GM12878 (cell line): ENCODE data around the gene NDUFS6. TPM values are rescaled to one million over a fixed set of nuclear protein-coding genes. Genes with fewer than 3 reads are reported as not detected.

Source experiments
- ASH2L ChIP-seq: fragments of 300-600, 200-600 bp; sonication (generic); IDR thresholded peaks from 2 replicates; pipeline ENCODE4 v1.6.1; 2017; ENCODE audit warnings: low read depth, mild to moderate bottlenecking, borderline replicate concordance
- CEBPB ChIP-seq, 2 experiments: fragments of 150-350 bp in 1 of 2; IDR thresholded peaks; 2 replicates each; pipeline ENCODE4 v1.6.1; 2012 to 2014; ENCODE audit warnings: low read depth in 2 of 2, low read length in 2 of 2, borderline replicate concordance in 1 of 2, inconsistent platforms in 1 of 2
- GATAD2B ChIP-seq: fragments of 450-650 bp; conservative IDR thresholded peaks from 2 replicates; pipeline ENCODE4 v1.6.1; 2017; ENCODE audit warnings: low read depth, mild to moderate bottlenecking, moderate library complexity
- HCFC1 ChIP-seq: fragments of 150-350 bp; IDR thresholded peaks from 2 replicates; pipeline ENCODE4 v1.6.1; 2014; ENCODE audit warnings: low read length
- KAT2A ChIP-seq: conservative IDR thresholded peaks from 2 replicates; pipeline ENCODE4 v1.6.1; 2011; ENCODE audit warnings: low read depth, low read length; ENCODE audit not compliant: control insufficient read depth
- MTA2 ChIP-seq: fragments of 450-650 bp; IDR thresholded peaks from 2 replicates; pipeline ENCODE4 v1.6.1; 2016; ENCODE audit warnings: low read depth, mild to moderate bottlenecking, moderate library complexity
- MXI1 ChIP-seq: fragments of 150-350 bp; IDR thresholded peaks from 2 replicates; pipeline ENCODE4 v1.6.1; 2011; ENCODE audit warnings: low read depth, mild to moderate bottlenecking, inconsistent platforms, low read length, improper control_type of control experiment
- NR2C1 ChIP-seq: fragments of 450-650 bp; IDR thresholded peaks from 2 replicates; pipeline ENCODE4 v1.6.1; 2017; ENCODE audit warnings: antibody characterized with exemption, mild to moderate bottlenecking, moderate library complexity
- POLR2AphosphoS5 ChIP-seq: IDR thresholded peaks from 2 replicates; pipeline ENCODE4 v1.6.1; 2011; ENCODE audit warnings: mild to moderate bottlenecking, low read length, inconsistent platforms
- SP1 ChIP-seq: IDR thresholded peaks from one replicate; pipeline ENCODE4 v1.6.1; 2011; ENCODE audit warnings: low read depth, low read length
- TCF7 ChIP-seq: IDR thresholded peaks from 2 replicates; pipeline ENCODE4 v1.6.1; 2014; ENCODE audit warnings: antibody characterized with exemption, borderline replicate concordance
- polyA plus RNA-seq, 11 experiments: library from polyadenylated mRNA; depleted of rRNA in 4 of 11; unstranded in 6 of 11; stranded (reverse) in 5 of 11; fragments of >200 nt; fragmentation: Nextera tagmentation in 4 of 11; fragmentation: Illumina TruSeq in 1 of 11; extraction: Ambion mirVana in 4 of 11; extraction: Trizol in 1 of 11; gene quantifications; 1 replicate in 1 of 11; 2 replicates in 10 of 11; pipeline versions ENCODE4 v1.2.1 to v1.2.3, GENCODE V29; 2011 to 2016; ENCODE audit warnings: inconsistent platforms in 2 of 11, missing spikeins in 2 of 11, low read depth in 1 of 11
- total RNA-seq, 4 experiments: library from RNA; depleted of rRNA in 3 of 4; stranded (reverse); fragments of >200 nt in 3 of 4; fragmentation: Illumina TruSeq in 1 of 4; extraction: Trizol in 1 of 4; gene quantifications; 2 replicates each; pipeline versions ENCODE4 v1.2.1 to v1.2.3, GENCODE V29; 2013 to 2021
- TF ChIP-seq, protein P1 (sequence below): IDR thresholded peaks from 2 replicates; pipeline ENCODE4 v1.6.1; 2012; ENCODE audit warnings: low read depth, low read length, improper control_type of control experiment
- TF ChIP-seq, protein P2 (sequence below): fragments of 150-350 bp; IDR thresholded peaks from 2 replicates; pipeline ENCODE4 v1.6.1; 2016; ENCODE audit warnings: low read depth, low read length
- TF ChIP-seq, protein P3 (sequence below): fragments of 450-650 bp; IDR thresholded peaks from 2 replicates; pipeline ENCODE4 v1.6.1; 2017; ENCODE audit warnings: mild to moderate bottlenecking, low read depth, inconsistent platforms; ENCODE audit not compliant: poor library complexity, severe bottlenecking
- TF ChIP-seq, protein P4 (sequence below): fragments of 450-650 bp; formaldehyde crosslinking; IDR thresholded peaks from 2 replicates; pipeline ENCODE4 v1.4.0; 2022; ENCODE audit warnings: mild to moderate bottlenecking, moderate library complexity
- TF ChIP-seq, protein P5 (sequence below): fragments of 450-650 bp; IDR thresholded peaks from 2 replicates; pipeline ENCODE4 v1.6.1; 2016; ENCODE audit warnings: mild to moderate bottlenecking

Gene NDUFS6
- total and polyA plus RNA-seq, 10 of the 15 experiments (the other 5 are each of a cell fraction or from before 2014, with no cell fraction given): 20.7 to 213 (median 58.3) TPM

DNA sequence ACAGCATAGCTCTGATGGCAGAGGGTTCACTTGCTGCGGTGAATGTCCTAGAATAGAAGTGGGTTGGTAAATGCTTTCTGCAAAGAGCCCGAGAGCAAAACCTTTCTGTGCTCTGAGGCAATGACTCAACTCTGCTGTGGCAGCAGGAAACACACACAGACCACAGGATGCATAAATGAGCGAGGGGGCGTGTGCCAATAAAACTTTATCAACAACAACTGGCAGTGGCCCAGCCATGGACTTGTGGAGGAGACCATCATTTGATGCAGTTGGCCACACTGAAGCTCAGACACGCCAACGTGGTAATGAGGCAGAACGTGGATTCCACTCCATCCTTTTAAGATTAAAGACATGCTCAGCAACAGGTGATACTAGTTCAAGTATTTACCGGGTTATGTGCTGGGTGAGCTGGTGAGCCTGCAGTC lies 8.4 kb upstream of the NDUFS6 start (continued):
- TF ChIP-seq, protein P1, sequence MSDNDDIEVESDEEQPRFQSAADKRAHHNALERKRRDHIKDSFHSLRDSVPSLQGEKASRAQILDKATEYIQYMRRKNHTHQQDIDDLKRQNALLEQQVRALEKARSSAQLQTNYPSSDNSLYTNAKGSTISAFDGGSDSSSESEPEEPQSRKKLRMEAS: peak; percentile 41
- TF ChIP-seq MTA2 (peak; percentile 95), ASH2L (0 out of 2 replicates have a peak, but pooled peaks have one; percentile 37), NR2C1 (0 out of 2 replicates have a peak, but pooled peaks have one; percentile 52), TCF7 (peak; percentile 79; the same call in 1 of the 2 replicates), HCFC1 (peak; percentile 64), KAT2A (no peak), CEBPB (IDR thresholded peaks at IDR 0.05; ENCODE audit: borderline replicate concordance in 1 of 2, low read depth in 2 of 2, low read length in 2 of 2) (peak in 1 of 2 experiments; percentile 65; a peak in 2 of 4 replicates), POLR2AphosphoS5 (peak; percentile 88), SP1 (peak; percentile 94), GATAD2B (peak; percentile 72; the same call in 1 of the 2 replicates), MXI1 (peak; percentile 90)
- TF ChIP-seq, protein P2, sequence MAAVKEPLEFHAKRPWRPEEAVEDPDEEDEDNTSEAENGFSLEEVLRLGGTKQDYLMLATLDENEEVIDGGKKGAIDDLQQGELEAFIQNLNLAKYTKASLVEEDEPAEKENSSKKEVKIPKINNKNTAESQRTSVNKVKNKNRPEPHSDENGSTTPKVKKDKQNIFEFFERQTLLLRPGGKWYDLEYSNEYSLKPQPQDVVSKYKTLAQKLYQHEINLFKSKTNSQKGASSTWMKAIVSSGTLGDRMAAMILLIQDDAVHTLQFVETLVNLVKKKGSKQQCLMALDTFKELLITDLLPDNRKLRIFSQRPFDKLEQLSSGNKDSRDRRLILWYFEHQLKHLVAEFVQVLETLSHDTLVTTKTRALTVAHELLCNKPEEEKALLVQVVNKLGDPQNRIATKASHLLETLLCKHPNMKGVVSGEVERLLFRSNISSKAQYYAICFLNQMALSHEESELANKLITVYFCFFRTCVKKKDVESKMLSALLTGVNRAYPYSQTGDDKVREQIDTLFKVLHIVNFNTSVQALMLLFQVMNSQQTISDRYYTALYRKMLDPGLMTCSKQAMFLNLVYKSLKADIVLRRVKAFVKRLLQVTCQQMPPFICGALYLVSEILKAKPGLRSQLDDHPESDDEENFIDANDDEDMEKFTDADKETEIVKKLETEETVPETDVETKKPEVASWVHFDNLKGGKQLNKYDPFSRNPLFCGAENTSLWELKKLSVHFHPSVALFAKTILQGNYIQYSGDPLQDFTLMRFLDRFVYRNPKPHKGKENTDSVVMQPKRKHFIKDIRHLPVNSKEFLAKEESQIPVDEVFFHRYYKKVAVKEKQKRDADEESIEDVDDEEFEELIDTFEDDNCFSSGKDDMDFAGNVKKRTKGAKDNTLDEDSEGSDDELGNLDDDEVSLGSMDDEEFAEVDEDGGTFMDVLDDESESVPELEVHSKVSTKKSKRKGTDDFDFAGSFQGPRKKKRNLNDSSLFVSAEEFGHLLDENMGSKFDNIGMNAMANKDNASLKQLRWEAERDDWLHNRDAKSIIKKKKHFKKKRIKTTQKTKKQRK: no peak
- TF ChIP-seq, protein P3, sequence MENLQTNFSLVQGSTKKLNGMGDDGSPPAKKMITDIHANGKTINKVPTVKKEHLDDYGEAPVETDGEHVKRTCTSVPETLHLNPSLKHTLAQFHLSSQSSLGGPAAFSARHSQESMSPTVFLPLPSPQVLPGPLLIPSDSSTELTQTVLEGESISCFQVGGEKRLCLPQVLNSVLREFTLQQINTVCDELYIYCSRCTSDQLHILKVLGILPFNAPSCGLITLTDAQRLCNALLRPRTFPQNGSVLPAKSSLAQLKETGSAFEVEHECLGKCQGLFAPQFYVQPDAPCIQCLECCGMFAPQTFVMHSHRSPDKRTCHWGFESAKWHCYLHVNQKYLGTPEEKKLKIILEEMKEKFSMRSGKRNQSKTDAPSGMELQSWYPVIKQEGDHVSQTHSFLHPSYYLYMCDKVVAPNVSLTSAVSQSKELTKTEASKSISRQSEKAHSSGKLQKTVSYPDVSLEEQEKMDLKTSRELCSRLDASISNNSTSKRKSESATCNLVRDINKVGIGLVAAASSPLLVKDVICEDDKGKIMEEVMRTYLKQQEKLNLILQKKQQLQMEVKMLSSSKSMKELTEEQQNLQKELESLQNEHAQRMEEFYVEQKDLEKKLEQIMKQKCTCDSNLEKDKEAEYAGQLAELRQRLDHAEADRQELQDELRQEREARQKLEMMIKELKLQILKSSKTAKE: peak; percentile 94
- TF ChIP-seq, protein P4, sequence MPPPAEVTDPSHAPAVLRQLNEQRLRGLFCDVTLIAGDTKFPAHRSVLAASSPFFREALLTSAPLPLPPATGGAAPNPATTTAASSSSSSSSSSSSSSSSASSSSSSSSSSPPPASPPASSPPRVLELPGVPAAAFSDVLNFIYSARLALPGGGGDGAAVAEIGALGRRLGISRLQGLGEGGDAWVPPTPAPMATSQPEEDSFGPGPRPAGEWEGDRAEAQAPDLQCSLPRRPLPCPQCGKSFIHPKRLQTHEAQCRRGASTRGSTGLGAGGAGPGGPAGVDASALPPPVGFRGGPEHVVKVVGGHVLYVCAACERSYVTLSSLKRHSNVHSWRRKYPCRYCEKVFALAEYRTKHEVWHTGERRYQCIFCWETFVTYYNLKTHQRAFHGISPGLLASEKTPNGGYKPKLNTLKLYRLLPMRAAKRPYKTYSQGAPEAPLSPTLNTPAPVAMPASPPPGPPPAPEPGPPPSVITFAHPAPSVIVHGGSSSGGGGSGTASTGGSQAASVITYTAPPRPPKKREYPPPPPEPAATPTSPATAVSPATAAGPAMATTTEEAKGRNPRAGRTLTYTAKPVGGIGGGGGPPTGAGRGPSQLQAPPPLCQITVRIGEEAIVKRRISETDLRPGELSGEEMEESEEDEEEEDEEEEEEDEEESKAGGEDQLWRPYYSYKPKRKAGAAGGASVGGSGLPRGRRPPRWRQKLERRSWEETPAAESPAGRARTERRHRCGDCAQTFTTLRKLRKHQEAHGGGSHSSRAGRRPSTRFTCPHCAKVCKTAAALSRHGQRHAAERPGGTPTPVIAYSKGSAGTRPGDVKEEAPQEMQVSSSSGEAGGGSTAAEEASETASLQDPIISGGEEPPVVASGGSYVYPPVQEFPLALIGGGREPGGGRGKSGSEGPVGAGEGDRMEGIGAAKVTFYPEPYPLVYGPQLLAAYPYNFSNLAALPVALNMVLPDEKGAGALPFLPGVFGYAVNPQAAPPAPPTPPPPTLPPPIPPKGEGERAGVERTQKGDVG (CRISPR knock-in tag): no peak
- TF ChIP-seq, protein P5, sequence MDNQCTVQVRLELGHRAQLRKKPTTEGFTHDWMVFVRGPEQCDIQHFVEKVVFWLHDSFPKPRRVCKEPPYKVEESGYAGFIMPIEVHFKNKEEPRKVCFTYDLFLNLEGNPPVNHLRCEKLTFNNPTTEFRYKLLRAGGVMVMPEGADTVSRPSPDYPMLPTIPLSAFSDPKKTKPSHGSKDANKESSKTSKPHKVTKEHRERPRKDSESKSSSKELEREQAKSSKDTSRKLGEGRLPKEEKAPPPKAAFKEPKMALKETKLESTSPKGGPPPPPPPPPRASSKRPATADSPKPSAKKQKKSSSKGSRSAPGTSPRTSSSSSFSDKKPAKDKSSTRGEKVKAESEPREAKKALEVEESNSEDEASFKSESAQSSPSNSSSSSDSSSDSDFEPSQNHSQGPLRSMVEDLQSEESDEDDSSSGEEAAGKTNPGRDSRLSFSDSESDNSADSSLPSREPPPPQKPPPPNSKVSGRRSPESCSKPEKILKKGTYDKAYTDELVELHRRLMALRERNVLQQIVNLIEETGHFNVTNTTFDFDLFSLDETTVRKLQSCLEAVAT: peak; percentile 90
